GM21576 (cell line): ENCODE data around the gene C5orf24.
"Not testable (repeated sequence)": the region's sequence is repeated elsewhere in the genome, so short reads cannot be mapped to it uniquely, and the experiment has no call there.

Experiments used
- ATAC-seq: cut with Tn5 transposase; IDR thresholded peaks from one replicate; pipeline ENCODE4 v1.9.1; 2021; ENCODE audit warnings: mild to moderate bottlenecking, moderate library complexity; ENCODE audit not compliant: unreplicated experiment

C5orf24 gene

GRCh38 chr5:134856465-134856864 is 10.7 kb downstream of the C5orf24 start:
- not testable (repeated sequence) for ATAC-seq

DNA sequence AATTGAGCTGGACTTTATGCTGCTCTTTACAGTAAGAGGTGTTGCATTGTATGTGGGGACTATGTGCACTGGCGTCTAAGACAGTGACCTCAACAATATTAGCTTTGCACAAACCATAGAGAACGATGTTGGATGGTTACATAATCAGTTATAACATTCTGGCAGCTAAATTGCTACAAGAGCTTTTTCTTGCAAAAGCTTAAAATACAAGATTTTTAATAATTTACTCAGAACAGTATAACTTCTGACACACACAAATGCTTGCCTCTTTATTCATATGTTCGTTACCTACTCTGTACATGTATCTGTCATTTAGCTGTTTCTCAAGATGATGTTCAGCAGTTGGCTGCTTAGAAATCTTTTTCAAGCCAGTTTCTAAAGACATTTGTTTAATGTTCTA is 11.6 kb downstream of the C5orf24 start:
- ATAC-seq, result no peak

DNA sequence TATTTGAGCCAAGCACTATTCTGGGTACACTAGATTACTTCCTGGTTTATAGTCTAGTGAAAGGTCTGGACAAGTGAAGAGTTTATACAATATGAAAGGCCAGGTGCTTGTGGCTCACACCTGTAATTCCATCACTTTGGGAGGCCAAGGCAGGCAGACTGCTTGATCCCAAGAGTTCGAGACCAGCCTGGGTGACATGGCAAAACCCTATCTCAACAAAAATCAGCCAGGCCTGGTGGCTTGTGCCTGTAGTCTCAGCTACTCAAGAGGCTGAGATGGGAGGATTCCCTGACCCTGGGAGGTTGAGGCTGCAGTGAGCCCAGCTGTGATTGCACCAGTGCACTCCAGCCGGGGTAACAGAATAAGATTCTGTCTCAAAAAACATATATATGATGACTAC is 18.9 kb downstream of the C5orf24 start:
- no peak for ATAC-seq

DNA sequence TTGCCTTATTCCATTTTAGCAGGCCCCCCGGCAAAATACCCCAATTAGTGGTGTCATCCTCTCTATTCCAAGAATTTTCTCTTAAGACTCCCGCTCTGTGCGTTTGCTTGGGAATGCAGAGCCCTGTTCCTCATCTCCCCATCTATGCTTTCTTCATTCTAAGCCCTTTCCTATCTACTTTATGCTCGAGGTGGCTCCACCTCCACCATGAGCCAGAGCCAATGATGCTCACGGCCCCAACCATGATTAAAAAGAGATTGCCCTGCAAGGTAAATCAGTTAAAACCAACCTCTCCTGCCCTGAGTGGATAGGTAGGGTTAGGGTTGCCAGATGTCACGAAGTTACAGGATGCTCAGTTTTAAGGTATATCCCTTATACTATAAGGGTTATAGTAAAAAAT is 27.7 kb downstream of the C5orf24 start:
- no peak for ATAC-seq

DNA sequence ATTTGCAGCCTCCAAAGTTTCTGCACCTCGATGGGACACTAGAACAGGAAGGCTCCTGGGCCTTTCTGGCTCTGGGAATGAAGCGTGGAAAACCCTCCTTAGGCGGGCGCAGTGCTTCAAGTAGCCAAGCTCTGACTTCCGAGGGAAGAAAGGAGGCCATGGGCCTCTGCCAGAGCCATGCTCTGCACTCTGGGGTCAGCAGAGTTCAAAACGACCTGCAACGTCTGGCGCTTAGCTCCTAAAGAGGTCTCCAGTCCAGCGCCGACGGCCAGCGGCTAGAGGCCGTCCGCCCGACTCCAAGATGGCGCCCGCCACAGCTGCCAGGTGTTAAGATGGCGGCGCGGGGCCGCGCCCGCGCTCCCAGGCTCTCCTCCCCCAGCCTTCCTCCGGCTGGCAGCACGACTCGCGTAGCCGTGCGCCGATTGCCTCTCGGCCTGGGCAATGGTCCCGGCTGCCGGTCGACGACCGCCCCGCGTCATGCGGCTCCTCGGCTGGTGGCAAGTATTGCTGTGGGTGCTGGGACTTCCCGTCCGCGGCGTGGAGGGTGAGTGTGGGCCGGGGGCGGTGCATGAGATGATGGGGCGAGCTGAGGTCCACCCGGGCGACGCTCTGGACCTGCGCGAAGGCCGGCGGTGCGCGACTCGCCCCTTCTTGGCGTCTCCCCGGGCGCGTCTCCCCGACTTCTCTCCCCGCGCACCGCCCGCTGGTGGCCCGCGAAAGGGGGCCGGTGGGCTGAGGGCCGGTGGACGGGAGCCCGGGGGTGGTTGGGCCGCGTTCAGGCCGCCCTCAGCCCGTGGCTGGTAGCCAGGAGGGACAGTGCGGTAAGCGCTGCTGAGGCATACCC is 28.4 kb downstream of the C5orf24 start, which contains the start of gene TXNDC15:
TSS of gene TXNDC15 (plus strand) at position 385 of the 844 bp plus-strand sequence. CDS start at position 442, 57 bp downstream.
- peak; percentile 62 for ATAC-seq

DNA sequence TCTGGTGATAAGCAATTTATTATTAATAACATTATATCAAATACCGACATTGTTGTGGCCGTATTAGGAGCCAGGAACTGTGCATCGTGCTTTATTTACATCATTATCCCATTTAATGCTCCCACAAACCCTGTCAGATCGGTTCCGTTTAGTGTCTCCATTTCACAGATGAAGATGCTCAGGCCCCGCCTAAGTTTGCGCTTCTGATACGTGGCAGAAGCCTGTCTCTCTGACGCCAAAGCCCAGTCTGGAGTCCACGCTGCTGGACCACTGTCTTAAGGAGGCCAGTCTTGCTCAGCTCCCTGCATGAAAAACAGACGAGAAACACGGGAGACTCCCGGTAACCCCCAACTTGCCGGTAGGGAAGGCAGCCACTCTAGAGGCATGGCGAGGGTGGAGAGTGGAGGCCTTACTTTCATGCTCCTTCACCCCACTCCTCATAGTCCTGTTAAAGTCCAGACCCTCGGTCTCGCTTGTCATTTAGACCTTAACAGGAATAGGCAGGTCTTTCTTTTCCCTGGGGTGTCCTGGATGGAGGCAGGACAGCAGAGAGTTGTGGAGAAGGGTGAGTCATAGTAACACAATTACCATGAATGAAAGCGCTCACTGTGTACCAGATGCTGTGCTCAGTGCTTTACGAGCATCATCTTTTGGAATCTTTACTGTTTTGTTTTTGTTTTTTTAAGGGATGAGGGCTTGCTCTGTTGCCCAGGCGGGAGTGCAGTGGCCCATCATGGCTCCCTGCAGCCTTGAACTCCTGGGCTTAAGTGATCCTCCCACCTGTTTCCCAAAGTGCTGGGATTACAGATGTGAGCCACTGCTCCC is 29.3 kb downstream of the C5orf24 start:
- ATAC-seq, result no peak

DNA sequence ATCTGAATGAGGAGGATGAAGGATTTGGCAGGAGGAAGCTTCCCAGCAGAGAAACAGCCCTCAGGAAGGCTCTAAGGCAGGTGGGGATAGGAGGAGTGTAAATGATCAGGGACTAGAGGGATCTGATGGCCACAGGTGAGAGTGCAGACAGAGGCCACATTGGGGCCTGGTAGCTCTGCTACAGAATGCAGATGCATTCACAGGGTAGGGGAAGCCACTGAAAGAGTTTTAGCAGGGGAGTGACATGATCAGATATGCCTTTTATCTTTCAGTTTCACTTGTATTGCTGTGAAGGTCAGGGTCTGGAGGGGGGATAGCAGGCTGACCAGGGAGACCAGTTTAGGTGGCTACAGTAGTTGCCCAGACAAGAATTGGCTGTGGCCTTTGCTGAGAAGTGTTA is 31.4 kb downstream of the C5orf24 start:
- ATAC-seq, result no peak

- no peak for ATAC-seq
Measured at GRCh38 chr5:134878403-134878802, 32.6 kb downstream of the C5orf24 start.

- ATAC-seq, result no peak
Measured at GRCh38 chr5:134879456-134879855, 33.7 kb downstream of the C5orf24 start.

GRCh38 chr5:134880937-134881336 is 35.2 kb downstream of the C5orf24 start:
- ATAC-seq, result not testable (repeated sequence)

DNA sequence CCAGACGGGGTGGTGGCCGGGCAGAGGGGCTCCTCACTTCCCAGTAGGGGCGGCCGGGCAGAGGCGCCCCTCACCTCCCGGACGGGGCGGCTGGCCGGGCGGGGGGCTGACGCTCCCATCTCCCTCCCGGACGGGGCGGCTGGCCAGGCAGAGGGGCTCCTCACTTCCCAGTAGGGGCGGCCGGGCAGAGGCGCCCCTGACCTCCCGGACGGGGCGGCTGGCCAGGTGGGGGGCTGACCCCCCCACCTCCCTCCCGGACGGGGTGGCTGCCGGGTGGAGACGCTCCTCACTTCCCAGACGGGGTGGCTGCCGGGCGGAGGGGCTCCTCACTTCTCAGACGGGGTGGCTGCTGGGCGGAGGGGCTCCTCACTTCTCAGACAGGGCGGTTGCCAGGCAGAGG is 35.9 kb downstream of the C5orf24 start:
- ATAC-seq, result not testable (repeated sequence)

DNA sequence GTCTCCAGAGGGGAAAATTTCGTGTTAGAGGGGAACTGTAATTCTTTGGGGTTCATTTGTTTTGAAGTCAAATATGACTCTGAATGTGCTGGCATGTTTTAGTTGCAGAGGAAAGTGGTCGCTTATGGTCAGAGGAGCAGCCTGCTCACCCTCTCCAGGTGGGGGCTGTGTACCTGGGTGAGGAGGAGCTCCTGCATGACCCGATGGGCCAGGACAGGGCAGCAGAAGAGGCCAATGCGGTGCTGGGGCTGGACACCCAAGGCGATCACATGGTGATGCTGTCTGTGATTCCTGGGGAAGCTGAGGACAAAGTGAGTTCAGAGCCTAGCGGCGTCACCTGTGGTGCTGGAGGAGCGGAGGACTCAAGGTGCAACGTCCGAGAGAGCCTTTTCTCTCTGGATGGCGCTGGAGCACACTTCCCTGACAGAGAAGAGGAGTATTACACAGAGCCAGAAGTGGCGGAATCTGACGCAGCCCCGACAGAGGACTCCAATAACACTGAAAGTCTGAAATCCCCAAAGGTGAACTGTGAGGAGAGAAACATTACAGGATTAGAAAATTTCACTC is 41.9 kb downstream of the C5orf24 start:
- no peak for ATAC-seq

DNA sequence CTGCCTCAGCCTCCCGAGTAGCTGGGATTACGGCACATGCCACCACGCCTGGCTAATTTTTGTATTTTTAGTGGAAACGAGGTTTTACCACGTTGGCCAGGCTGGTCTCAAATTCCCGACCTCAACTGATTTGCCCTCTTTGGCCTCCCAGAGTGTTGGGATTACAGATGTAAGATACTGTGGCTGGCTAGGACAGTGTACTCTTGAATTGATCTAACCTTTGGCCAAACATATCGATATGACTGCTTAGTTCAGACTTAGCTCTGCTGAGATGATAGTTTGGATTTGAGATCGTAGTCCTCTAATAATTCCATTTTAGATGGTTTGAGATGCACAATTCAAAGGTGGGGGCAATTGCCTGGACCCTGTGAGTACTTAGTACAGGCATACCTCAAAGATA is 43.6 kb downstream of the C5orf24 start:
- ATAC-seq, result no peak

DNA sequence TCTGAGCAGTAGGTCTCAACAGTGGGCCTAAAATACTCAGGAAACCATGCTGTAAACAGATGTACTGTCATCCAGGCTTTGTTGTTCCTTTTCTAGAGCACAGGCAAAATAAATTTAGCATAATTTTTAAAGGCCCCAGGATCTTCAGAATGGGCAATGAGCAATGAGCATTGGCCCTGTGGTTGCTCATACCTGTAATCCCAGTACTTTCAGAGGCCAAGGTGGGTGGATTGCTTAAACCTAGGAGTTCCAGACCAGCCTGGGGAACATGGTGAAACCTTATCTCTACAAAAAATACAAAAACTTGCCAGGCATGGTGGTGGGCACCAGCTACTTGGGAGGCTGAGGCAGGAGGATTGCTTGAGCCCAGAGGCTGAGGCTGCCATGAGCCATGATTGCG is 45.7 kb downstream of the C5orf24 start:
- no peak for ATAC-seq

- no peak for ATAC-seq
Measured at GRCh38 chr5:134892282-134892681, 46.5 kb downstream of the C5orf24 start.

- ATAC-seq, result no peak
Measured at GRCh38 chr5:134892926-134893325, 47.2 kb downstream of the C5orf24 start.

GRCh38 chr5:134893748-134894505 is 48.2 kb downstream of the C5orf24 start:
- ATAC-seq, result no peak

DNA sequence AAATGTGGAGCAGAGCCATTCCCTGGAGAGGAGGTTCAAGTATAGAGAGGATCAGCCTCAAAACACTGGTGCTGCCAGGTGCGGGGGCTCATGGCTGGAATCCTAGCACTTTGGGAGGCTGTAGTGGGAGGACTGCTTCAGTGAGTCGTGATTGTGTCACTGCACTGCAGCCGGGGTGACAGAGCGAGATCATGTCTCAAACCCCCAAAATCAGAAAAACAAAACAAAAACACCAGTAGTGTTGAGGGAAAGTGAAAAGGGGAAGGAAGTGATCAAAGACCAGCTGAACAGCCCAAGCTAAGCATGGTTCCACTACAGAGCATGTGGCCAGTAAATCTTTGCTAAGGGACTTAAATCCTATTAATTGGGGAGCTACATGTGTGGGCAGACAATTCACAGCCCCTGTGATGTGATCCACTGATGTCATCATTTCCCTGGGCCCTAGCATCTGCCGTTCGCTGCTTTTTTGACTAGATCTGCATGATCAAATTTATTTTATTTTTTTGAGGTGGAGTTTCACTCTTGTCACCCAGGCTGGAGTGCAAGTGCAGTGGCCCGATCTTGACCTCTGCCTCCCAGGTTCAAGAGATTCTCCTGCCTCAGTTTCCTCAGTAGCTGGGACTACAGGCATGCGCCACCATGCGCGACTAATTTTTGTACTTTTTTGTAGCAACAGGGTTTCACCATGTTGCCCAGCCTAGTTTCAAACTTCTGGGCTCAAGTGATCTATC is 56.5 kb downstream of the C5orf24 start:
- ATAC-seq, result peak; percentile 34

DNA sequence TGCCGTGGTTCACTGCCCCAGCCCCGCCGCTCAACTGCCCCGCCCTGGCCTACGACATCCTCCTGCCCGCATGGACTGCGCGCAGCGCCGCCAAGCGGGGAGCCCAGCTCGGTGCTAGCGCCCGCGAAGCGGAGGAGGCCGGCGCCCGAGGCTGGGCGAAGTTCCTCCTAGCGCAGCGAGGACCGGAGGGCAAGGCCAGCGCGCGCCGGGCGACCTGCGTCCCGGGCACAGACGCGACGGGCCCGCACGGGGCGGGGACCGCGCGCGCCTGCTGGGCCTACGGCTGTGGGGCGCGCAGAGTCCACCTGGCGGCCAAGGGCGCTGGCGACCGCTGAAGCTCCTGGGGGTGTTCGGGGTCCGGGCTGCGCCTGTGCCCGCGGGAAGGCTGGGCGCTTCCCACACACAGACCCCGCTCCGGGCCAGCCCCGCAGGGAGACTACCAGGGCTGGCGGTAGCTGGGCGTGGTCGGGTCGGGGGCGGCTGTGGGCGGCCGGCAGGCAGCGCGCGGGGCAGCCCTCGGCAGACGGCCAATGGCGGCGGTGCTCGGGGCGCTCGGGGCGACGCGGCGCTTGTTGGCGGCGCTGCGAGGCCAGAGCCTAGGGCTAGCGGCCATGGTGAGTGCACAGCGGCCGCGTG is 59.0 kb downstream of the C5orf24 start, which contains the start of gene PCBD2:
TSS of gene PCBD2 (plus strand) at position 522 of the 636 bp plus-strand sequence. CDS start at position 531, 9 bp downstream.
- ATAC-seq, result peak; percentile 76
